ENCODE data around the gene SCTR.
"Not testable (repeated sequence)": the region's sequence is repeated elsewhere in the genome, so short reads cannot be mapped to it uniquely, and the experiment has no call there.

Gene SCTR

GRCh38 chr2:119426801-119427395 is 97.4 kb downstream of the SCTR start:
- DNase-seq, result no peak

GRCh38 chr2:119426396-119426675 is 97.9 kb downstream of the SCTR start:
- DNase-seq, result no peak

GRCh38 chr2:119425620-119426395 is 98.5 kb downstream of the SCTR start:
- DNase-seq, result no peak

- no peak for DNase-seq
Measured at GRCh38 chr2:119425119-119425405, 99.2 kb downstream of the SCTR start.

- DNase-seq, result no peak
Measured at GRCh38 chr2:119424284-119425118, 99.8 kb downstream of the SCTR start.

GRCh38 chr2:119423811-119424210 is 100.5 kb downstream of the SCTR start:
- DNase-seq, result no peak

GRCh38 chr2:119423108-119423444 is 101.2 kb downstream of the SCTR start:
- DNase-seq, result no peak

- peak; percentile 52 for DNase-seq
Measured at GRCh38 chr2:119422360-119423107, 101.7 kb downstream of the SCTR start.

- no peak for DNase-seq
Measured at GRCh38 chr2:119421741-119422140, 102.5 kb downstream of the SCTR start.

- DNase-seq, result no peak
Measured at GRCh38 chr2:119421304-119421703, 103.0 kb downstream of the SCTR start.

GRCh38 chr2:119419803-119420508 is 104.3 kb downstream of the SCTR start:
- DNase-seq, result no peak

- DNase-seq, result no peak
Measured at GRCh38 chr2:119419065-119419464, 105.2 kb downstream of the SCTR start.

GRCh38 chr2:119417908-119418307 is 106.4 kb downstream of the SCTR start:
- no peak for DNase-seq

- DNase-seq, result no peak
Measured at GRCh38 chr2:119416299-119416923, 107.9 kb downstream of the SCTR start.

GRCh38 chr2:119415630-119416029 is 108.7 kb downstream of the SCTR start:
- no peak for DNase-seq

- DNase-seq, result no peak
Measured at GRCh38 chr2:119414894-119415293, 109.4 kb downstream of the SCTR start.

GRCh38 chr2:119409506-119409905 is 114.8 kb downstream of the SCTR start:
- no peak for DNase-seq

GRCh38 chr2:119408221-119408619 is 116.1 kb downstream of the SCTR start:
- peak; percentile 30 for DNase-seq

- peak; percentile 69 for DNase-seq
Measured at GRCh38 chr2:119407430-119408220, 116.7 kb downstream of the SCTR start.

GRCh38 chr2:119405151-119405550 is 119.1 kb downstream of the SCTR start:
- DNase-seq, result no peak

GRCh38 chr2:119403618-119404017 is 120.7 kb downstream of the SCTR start:
- not testable (repeated sequence) for DNase-seq
